Measurements from ENCODE around the gene LAMA5.
"Not testable (repeated sequence)": the region's sequence is repeated elsewhere in the genome, so short reads cannot be mapped to it uniquely, and the experiment has no call there.

GRCh38 chr20:62373631-62374179 lies 6.6 kb upstream of the LAMA5 start:
- TF ChIP-seq, protein P1, sequence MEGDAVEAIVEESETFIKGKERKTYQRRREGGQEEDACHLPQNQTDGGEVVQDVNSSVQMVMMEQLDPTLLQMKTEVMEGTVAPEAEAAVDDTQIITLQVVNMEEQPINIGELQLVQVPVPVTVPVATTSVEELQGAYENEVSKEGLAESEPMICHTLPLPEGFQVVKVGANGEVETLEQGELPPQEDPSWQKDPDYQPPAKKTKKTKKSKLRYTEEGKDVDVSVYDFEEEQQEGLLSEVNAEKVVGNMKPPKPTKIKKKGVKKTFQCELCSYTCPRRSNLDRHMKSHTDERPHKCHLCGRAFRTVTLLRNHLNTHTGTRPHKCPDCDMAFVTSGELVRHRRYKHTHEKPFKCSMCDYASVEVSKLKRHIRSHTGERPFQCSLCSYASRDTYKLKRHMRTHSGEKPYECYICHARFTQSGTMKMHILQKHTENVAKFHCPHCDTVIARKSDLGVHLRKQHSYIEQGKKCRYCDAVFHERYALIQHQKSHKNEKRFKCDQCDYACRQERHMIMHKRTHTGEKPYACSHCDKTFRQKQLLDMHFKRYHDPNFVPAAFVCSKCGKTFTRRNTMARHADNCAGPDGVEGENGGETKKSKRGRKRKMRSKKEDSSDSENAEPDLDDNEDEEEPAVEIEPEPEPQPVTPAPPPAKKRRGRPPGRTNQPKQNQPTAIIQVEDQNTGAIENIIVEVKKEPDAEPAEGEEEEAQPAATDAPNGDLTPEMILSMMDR (IDR thresholded peaks at IDR 0.05): not testable (repeated sequence)
- TF ChIP-seq EZH2 (IDR thresholded peaks at IDR 0.05; ENCODE audit: borderline replicate concordance, insufficient read depth, low read depth, low read length, poor library complexity, severe bottlenecking): not testable (repeated sequence)

Measured in B cell (primary cell).